MM.1S (cell line): ENCODE results near the gene CCDC88C.

ENCODE experiments used
- DNase-seq: peaks from one replicate; pipeline ENCODE4 v3.0.0-alpha.2; 2015
- H2AFZ ChIP-seq: fragments of 300-600 bp; sonication (generic); 2 replicates; pipeline ENCODE4 v1.6.0; 2016; ENCODE audit warnings: antibody characterized with exemption, low read length
- H3F3A ChIP-seq: fragments of 300-600 bp; sonication (generic); 2 replicates; pipeline ENCODE4 v1.6.1; 2016; ENCODE audit warnings: mild to moderate bottlenecking, antibody characterized with exemption, low read length, moderate library complexity, mixed read lengths; ENCODE audit not compliant: insufficient read depth
- H3K27ac ChIP-seq: fragments of 300-600 bp; sonication (generic); 2 replicates; pipeline ENCODE4 v1.5.1; 2016; ENCODE audit warnings: mild to moderate bottlenecking, low read length
- H3K27me3 ChIP-seq: fragments of 300-600 bp; sonication (generic); replicated peaks from 2 replicates; pipeline ENCODE4 v1.6.0; 2016; ENCODE audit warnings: low read length; ENCODE audit not compliant: insufficient read depth
- H3K36me3 ChIP-seq: fragments of 300-600 bp; sonication (generic); replicated peaks from 2 replicates; pipeline ENCODE4 v1.6.1; 2016; ENCODE audit warnings: mild to moderate bottlenecking, low read length, mixed read lengths; ENCODE audit not compliant: insufficient read depth
- H3K4me1 ChIP-seq: fragments of 300-600 bp; sonication (generic); 2 replicates; pipeline ENCODE4 v1.6.1; 2016; ENCODE audit warnings: low read length, mixed read lengths
- H3K4me2 ChIP-seq: fragments of 300-600 bp; sonication (generic); 2 replicates; pipeline ENCODE4 v1.6.0; 2016; ENCODE audit warnings: low read depth, low read length
- H3K4me3 ChIP-seq: fragments of 300-600 bp; sonication (generic); 2 replicates; pipeline ENCODE4 v1.5.1; 2016; ENCODE audit warnings: low read length, mixed read lengths
- H3K79me2 ChIP-seq: fragments of 300-600 bp; sonication (generic); 2 replicates; pipeline ENCODE4 v1.6.1; 2016; ENCODE audit warnings: mixed run types, low read length, mixed read lengths
- H3K9ac ChIP-seq: fragments of 300-600 bp; sonication (generic); 2 replicates; pipeline ENCODE4 v1.6.1; 2016; ENCODE audit warnings: low read length, mixed read lengths
- H3K9me2 ChIP-seq: fragments of 300-600 bp; sonication (generic); replicated peaks from 2 replicates; pipeline ENCODE4 v1.6.1; 2016; ENCODE audit warnings: mild to moderate bottlenecking, low read length, mixed read lengths; ENCODE audit not compliant: insufficient read depth
- H3K9me3 ChIP-seq: fragments of 300-600 bp; sonication (generic); replicated peaks from 2 replicates; pipeline ENCODE4 v1.6.1; 2016; ENCODE audit warnings: mild to moderate bottlenecking, low read length, mixed read lengths; ENCODE audit not compliant: insufficient read depth
- H4K20me1 ChIP-seq: fragments of 300-600 bp; sonication (generic); 2 replicates; pipeline ENCODE4 v1.6.1; 2016; ENCODE audit warnings: mild to moderate bottlenecking, low read length, moderate library complexity, mixed read lengths; ENCODE audit not compliant: insufficient read depth
- CTCF ChIP-seq: fragments of 300-600 bp; sonication (generic); IDR thresholded peaks from 2 replicates; pipeline ENCODE4 v1.5.1; 2016; ENCODE audit warnings: antibody characterized with exemption, low read length, mixed read lengths
- EZH2 ChIP-seq: fragments of 300-600 bp; sonication (generic); optimal IDR thresholded peaks from 2 replicates; pipeline ENCODE3; 2017; ENCODE audit warnings: low read depth, mild to moderate bottlenecking, antibody characterized with exemption, low read length, mixed read lengths
- EZH2phosphoT487 ChIP-seq: fragments of 300-600 bp; sonication (generic); IDR thresholded peaks from 2 replicates; pipeline ENCODE4 v1.6.1; 2018; ENCODE audit warnings: antibody characterized with exemption, low read length

The CCDC88C gene

GRCh38 chr14:91338379-91338778 lies 79.2 kb downstream of the CCDC88C start:
- H3K4me2 ChIP-seq: no peak overlapping the region
- H2AFZ ChIP-seq: no peak overlapping the region
- H3K4me3 ChIP-seq: no peak overlapping the region
- peaks cover 22% of the 10 kb centered on the region for H3F3A ChIP-seq
- no peaks in the 10 kb centered on the region for H4K20me1 ChIP-seq
- no peaks in the 10 kb centered on the region for H3K27me3 ChIP-seq
- no peaks in the 10 kb centered on the region for H3K9me2 ChIP-seq
- no peak overlapping the region for H3K27ac ChIP-seq
- TF ChIP-seq CTCF (no peak), EZH2phosphoT487 (no peak), EZH2 (no peak)
- DNase-seq: no peak
- no peak overlapping the region for H3K9ac ChIP-seq
- H3K4me1 ChIP-seq: peaks cover 32% of the 10 kb centered on the region
- peaks cover 88% of the 10 kb centered on the region for H3K79me2 ChIP-seq
- no peaks in the 10 kb centered on the region for H3K36me3 ChIP-seq
- H3K9me3 ChIP-seq: no peaks in the 10 kb centered on the region

- H3K4me2 ChIP-seq: no peak overlapping the region
- H3K4me3 ChIP-seq: no peak overlapping the region
- H3K9ac ChIP-seq: no peak overlapping the region
- H3K27me3 ChIP-seq: no peaks in the 10 kb centered on the region
- TF ChIP-seq EZH2phosphoT487 (no peak), EZH2 (no peak), CTCF (no peak)
- H3K9me2 ChIP-seq: no peaks in the 10 kb centered on the region
- peaks cover 88% of the 10 kb centered on the region for H3K79me2 ChIP-seq
- no peaks in the 10 kb centered on the region for H3K9me3 ChIP-seq
- no peak for DNase-seq
- H3K4me1 ChIP-seq: peaks cover 37% of the 10 kb centered on the region
- no peak overlapping the region for H2AFZ ChIP-seq
- peaks cover 25% of the 10 kb centered on the region for H3F3A ChIP-seq
- no peak overlapping the region for H3K27ac ChIP-seq
- H4K20me1 ChIP-seq: no peaks in the 10 kb centered on the region
- no peaks in the 10 kb centered on the region for H3K36me3 ChIP-seq
These were observed 79.8 kb downstream of the CCDC88C start for GRCh38 chr14:91337699-91338335.

GRCh38 chr14:91336093-91336450 lies 81.5 kb downstream of the CCDC88C start:
- DNase-seq: no peak

More at GRCh38 chr14:91336093-91336450, 81.5 kb downstream of the CCDC88C start:
- H3F3A ChIP-seq: peaks cover 25% of the 10 kb centered on the region
- H3K9ac ChIP-seq: no peak overlapping the region
- H3K4me1 ChIP-seq: peaks cover 55% of the 10 kb centered on the region
- H3K4me3 ChIP-seq: no peak overlapping the region
- peak overlapping the region; percentile 85; the same call in 1 of the 2 replicates for H3K27ac ChIP-seq
- no peaks in the 10 kb centered on the region for H3K36me3 ChIP-seq
- no peaks in the 10 kb centered on the region for H3K9me2 ChIP-seq
- H3K9me3 ChIP-seq: no peaks in the 10 kb centered on the region
- no peaks in the 10 kb centered on the region for H4K20me1 ChIP-seq
- no peak overlapping the region for H2AFZ ChIP-seq
- H3K79me2 ChIP-seq: peaks cover 88% of the 10 kb centered on the region
- no peak overlapping the region for H3K4me2 ChIP-seq
- H3K27me3 ChIP-seq: no peaks in the 10 kb centered on the region
- no peak for TF ChIP-seq CTCF
- no peak for TF ChIP-seq EZH2
- TF ChIP-seq EZH2phosphoT487: no peak
